Esophagus muscularis mucosa (tissue), 4 donors: Measurements from ENCODE around the gene ZCCHC4. TPM values are rescaled to one million over a fixed set of nuclear protein-coding genes. Genes with fewer than 3 reads are reported as not detected.

ENCODE experiments used
- DNase-seq: peaks from one replicate; pipeline ENCODE4 v3.0.0-alpha.2; 2017; ENCODE audit errors: extremely low spot score
- H3K27ac ChIP-seq, 4 donors: fragments of 200-600 bp; sonication (generic); replicated peaks in 1 of 4; 1 replicate in 3 of 4; 2 replicates in 1 of 4; pipeline ENCODE4 v1.5.1; 2016 to 2019; ENCODE audit warnings: mild to moderate bottlenecking in 1 of 4
- H3K27me3 ChIP-seq, 4 donors: fragments of 200-600 bp; sonication (generic); one replicate each; pipeline versions ENCODE4 v1.5.1 to v1.6.0; 2016 to 2019
- H3K36me3 ChIP-seq, 4 donors: fragments of 200-600 bp; sonication (generic); one replicate each; pipeline ENCODE4 v1.5.1; 2016 to 2019
- H3K4me1 ChIP-seq, 4 donors: fragments of 200-600 bp; sonication (generic); one replicate each; pipeline ENCODE4 v1.5.1; 2016 to 2019
- H3K4me3 ChIP-seq, 4 donors: fragments of 200-600 bp; sonication (generic); 1 replicate in 2 of 4; 2 replicates in 2 of 4; pipeline ENCODE4 v1.5.1; 2016 to 2019; ENCODE audit warnings: mild to moderate bottlenecking in 4 of 4, moderate library complexity in 1 of 4
- H3K9me3 ChIP-seq, 4 donors: fragments of 200-600 bp; sonication (generic); 1 replicate in 3 of 4; 2 replicates in 1 of 4; pipeline ENCODE4 v1.5.1; 2016 to 2019
- CTCF ChIP-seq, 3 experiments: fragments of 200-600 bp in 2 of 3; fragments of 450-650 bp in 1 of 3; sonication (generic) in 2 of 3; IDR thresholded peaks; one replicate each; pipeline ENCODE4 v1.5.1; 2017 to 2019; ENCODE audit warnings: antibody characterized with exemption in 3 of 3, mild to moderate bottlenecking in 2 of 3, moderate library complexity in 1 of 3
- EP300 ChIP-seq: sonication (generic); formaldehyde crosslinking; IDR thresholded peaks from one replicate; pipeline ENCODE4 v1.6.1; 2017; ENCODE audit warnings: antibody characterized with exemption
- POLR2A ChIP-seq: fragments of 450-650 bp; IDR thresholded peaks from one replicate; pipeline ENCODE4 v1.6.1; 2017; ENCODE audit warnings: antibody characterized with exemption, moderate library complexity, mild to moderate bottlenecking, low read depth
- POLR2AphosphoS5 ChIP-seq, 2 donors: sonication (generic); formaldehyde crosslinking; IDR thresholded peaks; one replicate each; pipeline ENCODE4 v1.6.1; 2017; ENCODE audit warnings: antibody characterized with exemption in 2 of 2
- WGBS: methylation state at CpG from one replicate; pipeline ENCODE4 v1.1.5; 2018; 5-methylcytosine and 5-hydroxymethylcytosine counted together
- intact Hi-C: fragments of 100-400 bp; cut with DNase I; formaldehyde crosslinking; loops from one replicate; pipeline ENCODE4 v1.15.1; 2023
- total RNA-seq, 4 donors: library from RNA; depleted of rRNA; stranded (reverse); fragments of >200 nt; gene quantifications; one replicate each; pipeline versions ENCODE4 v1.1.0 to v1.2.1, GENCODE V29; 2016

The ZCCHC4 gene
- total RNA-seq, 4 donors from 2014 or later: 8.6 to 16.2 (median 11.4) TPM

GRCh38 chr4:25306518-25307057 lies 6.0 kb upstream of the ZCCHC4 start:
- H3K36me3 ChIP-seq: no peaks in the 10 kb centered on the region
- H3K4me1 ChIP-seq: no peaks in the 10 kb centered on the region
- no peak for DNase-seq
- no peaks in the 10 kb centered on the region for H3K9me3 ChIP-seq
- H3K27me3 ChIP-seq: peaks cover 0 to 4% (median 0%) of the 10 kb centered on the region in 4 donors
- 94% methylated on average over 4 of the region's 4 CpGs for WGBS
- no peak overlapping the region for H3K4me3 ChIP-seq
- no peak overlapping the region for H3K27ac ChIP-seq
- intact Hi-C loops: no loop called here
- no peak for TF ChIP-seq CTCF (IDR thresholded peaks at IDR 0.05)
- TF ChIP-seq POLR2A: no peak
- no peak for TF ChIP-seq POLR2AphosphoS5 (IDR thresholded peaks at IDR 0.05)
- TF ChIP-seq EP300: no peak

- DNase-seq: no peak
- intact Hi-C loops: no loop called here
- Histone ChIP-seq H3K27ac (no peak overlapping the region), H3K4me1 (peaks cover 0 to 7% (median 1%) of the 10 kb centered on the region in 4 donors), H3K27me3 (peaks cover 0 to 4% (median 0%) of the 10 kb centered on the region in 4 donors), H3K36me3 (no peaks in the 10 kb centered on the region), H3K9me3 (no peaks in the 10 kb centered on the region), H3K4me3 (no peak overlapping the region)
- WGBS: 78% methylated on average over 7 of the region's 7 CpGs
- no peak for TF ChIP-seq POLR2A
- TF ChIP-seq POLR2AphosphoS5 (IDR thresholded peaks at IDR 0.05): no peak
These were observed 5.0 kb upstream of the ZCCHC4 start for GRCh38 chr4:25307596-25307995.

GRCh38 chr4:25308306-25308705 lies 4.3 kb upstream of the ZCCHC4 start:
- TF ChIP-seq EP300 (no peak), POLR2A (no peak), POLR2AphosphoS5 (IDR thresholded peaks at IDR 0.05) (no peak), CTCF (IDR thresholded peaks at IDR 0.05) (no peak)
- Histone ChIP-seq H3K4me1 (peaks cover 4 to 11% (median 5%) of the 10 kb centered on the region in 4 donors), H3K36me3 (no peaks in the 10 kb centered on the region), H3K9me3 (no peaks in the 10 kb centered on the region), H3K27me3 (peaks cover 0 to 4% (median 0%) of the 10 kb centered on the region in 4 donors), H3K27ac (no peak overlapping the region), H3K4me3 (no peak overlapping the region)
- no peak for DNase-seq
- 85% methylated on average over 2 of the region's 2 CpGs for WGBS
- intact Hi-C loops: no loop called here

GRCh38 chr4:25308761-25309160 lies 3.8 kb upstream of the ZCCHC4 start:
- Histone ChIP-seq H3K4me1 (peaks cover 8 to 16% (median 9%) of the 10 kb centered on the region in 4 donors), H3K36me3 (no peaks in the 10 kb centered on the region), H3K27me3 (peaks cover 0 to 4% (median 0%) of the 10 kb centered on the region in 4 donors), H3K9me3 (no peaks in the 10 kb centered on the region), H3K4me3 (no peak overlapping the region), H3K27ac (no peak overlapping the region)
- 74% methylated on average over 7 of the region's 7 CpGs for WGBS
- no peak for DNase-seq
- TF ChIP-seq POLR2AphosphoS5 (IDR thresholded peaks at IDR 0.05): no peak
- TF ChIP-seq CTCF (IDR thresholded peaks at IDR 0.05): no peak
- no peak for TF ChIP-seq EP300
- TF ChIP-seq POLR2A: no peak
- intact Hi-C loops: no loop called here

GRCh38 chr4:25310066-25310802 lies 2.3 kb upstream of the ZCCHC4 start:
- 71% methylated on average over 4 of the region's 4 CpGs for WGBS
- no peak overlapping the region for H3K4me3 ChIP-seq
- TF ChIP-seq POLR2A (no peak), CTCF (IDR thresholded peaks at IDR 0.05) (no peak), POLR2AphosphoS5 (IDR thresholded peaks at IDR 0.05) (no peak), EP300 (no peak)
- peaks cover 0 to 4% (median under 1%) of the 10 kb centered on the region in 4 donors for H3K36me3 ChIP-seq
- H3K27ac ChIP-seq: no peak overlapping the region
- H3K4me1 ChIP-seq: peaks cover 10 to 18% (median 10%) of the 10 kb centered on the region in 4 donors
- intact Hi-C loops: loop anchor here (5.0 to 10.0 kb wide), 2 partner anchors 78 to 145 kb away; partner anchors contain the start of genes PI4K2B and SEPSECS
- no peaks in the 10 kb centered on the region for H3K9me3 ChIP-seq
- peaks cover 0 to 4% (median 0%) of the 10 kb centered on the region in 4 donors for H3K27me3 ChIP-seq
- DNase-seq: no peak
